ENCODE data around the gene FOLR3.

DNA sequence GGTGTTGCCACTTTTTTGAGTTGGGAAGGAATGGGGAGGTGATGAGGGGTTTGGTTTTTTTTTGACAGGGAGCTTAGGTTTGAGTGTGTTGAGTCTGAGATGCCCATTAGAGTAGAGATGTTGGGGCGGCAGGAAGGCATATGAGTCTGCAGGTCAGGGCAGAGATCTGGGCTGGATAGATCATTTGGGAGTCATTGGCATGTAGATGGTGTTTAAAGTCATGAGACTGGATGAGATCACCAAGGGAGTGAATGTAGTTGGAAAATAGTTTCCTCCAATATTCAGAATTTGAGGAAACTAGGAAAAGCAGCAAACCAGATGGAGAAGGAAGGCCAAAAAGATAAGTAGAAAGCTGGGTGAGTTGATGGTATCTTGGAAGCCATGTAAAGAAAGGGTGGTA is 21.0 kb upstream of the FOLR3 start:
- TF ChIP-seq POLR2AphosphoS5 (IDR thresholded peaks at IDR 0.05; ENCODE audit: low read depth, low read length) (no peak), POLR2A (IDR thresholded peaks at IDR 0.05; ENCODE audit: low read depth, low read length) (no peak), TAF1 (IDR thresholded peaks at IDR 0.05; ENCODE audit: low read depth, low read length) (no peak), POU2F2 (IDR thresholded peaks at IDR 0.05; ENCODE audit: low read depth, low read length) (no peak), SPI1 (IDR thresholded peaks at IDR 0.05; ENCODE audit: low read depth, low read length) (no peak)

Measured in GM12891 (cell line).